H9 (cell line): ENCODE data around the gene ARHGAP1. TPM values are rescaled to one million over a fixed set of nuclear protein-coding genes. Genes with fewer than 3 reads are reported as not detected.

Experiments used
- DNase-seq: peaks from one replicate; pipeline ENCODE4 v3.0.0-alpha.2; 2017
- H2AFZ ChIP-seq: one replicate; pipeline ENCODE4 v1.6.1; 2013; ENCODE audit warnings: mild to moderate bottlenecking, low read length, control low read depth, moderate library complexity
- H2AK5ac ChIP-seq: 2 replicates; pipeline ENCODE4 v1.6.1; 2013; ENCODE audit warnings: low read length, control low read depth, mixed read lengths; ENCODE audit not compliant: insufficient read length
- H2BK120ac ChIP-seq: one replicate; pipeline ENCODE4 v1.6.1; 2013; ENCODE audit warnings: low read depth, mild to moderate bottlenecking, low read length, control low read depth, inconsistent platforms; ENCODE audit not compliant: poor library complexity, severe bottlenecking
- H2BK12ac ChIP-seq: 2 replicates; pipeline ENCODE4 v1.6.1; 2013; ENCODE audit warnings: low read length, control low read depth, mixed read lengths, low read depth; ENCODE audit not compliant: insufficient read length
- H2BK15ac ChIP-seq: 2 replicates; pipeline ENCODE4 v1.6.1; 2013; ENCODE audit warnings: low read depth, low read length, control low read depth
- H2BK20ac ChIP-seq: one replicate; pipeline ENCODE4 v1.6.1; 2013; ENCODE audit warnings: low read depth, mild to moderate bottlenecking, low read length, control low read depth, inconsistent platforms; ENCODE audit not compliant: poor library complexity, severe bottlenecking
- H2BK5ac ChIP-seq: 2 replicates; pipeline ENCODE4 v1.6.1; 2013; ENCODE audit warnings: low read length, control low read depth, mixed read lengths; ENCODE audit not compliant: insufficient read length
- H3K14ac ChIP-seq: 2 replicates; pipeline ENCODE4 v1.6.1; 2013; ENCODE audit warnings: low read length, control low read depth; ENCODE audit not compliant: insufficient read depth
- H3K18ac ChIP-seq: 2 replicates; pipeline ENCODE4 v1.6.1; 2013; ENCODE audit warnings: low read depth, mild to moderate bottlenecking, mixed read lengths, low read length, control low read depth; ENCODE audit not compliant: insufficient read length
- H3K23ac ChIP-seq: 2 replicates; pipeline ENCODE4 v1.6.1; 2013; ENCODE audit warnings: low read length, control low read depth, mixed read lengths, low read depth; ENCODE audit not compliant: insufficient read length
- H3K23me2 ChIP-seq: 2 replicates; pipeline ENCODE4 v1.6.1; 2013; ENCODE audit warnings: low read depth, mild to moderate bottlenecking, mixed read lengths, low read length, control low read depth; ENCODE audit not compliant: insufficient read length, poor library complexity, severe bottlenecking
- H3K27ac ChIP-seq: 2 replicates; pipeline ENCODE4 v1.5.1; 2013; ENCODE audit warnings: low read length, control low read depth, mixed read lengths, low read depth; ENCODE audit not compliant: insufficient read length
- H3K27me3 ChIP-seq: 2 replicates; pipeline ENCODE4 v1.6.1; 2013; ENCODE audit warnings: low read length, control low read depth, inconsistent platforms; ENCODE audit not compliant: insufficient read depth
- H3K4ac ChIP-seq: 2 replicates; pipeline ENCODE4 v1.6.1; 2013; ENCODE audit warnings: low read depth, mild to moderate bottlenecking, control low read depth, inconsistent platforms, low read length, moderate library complexity
- H3K4me1 ChIP-seq: 2 replicates; pipeline ENCODE4 v1.6.1; 2013; ENCODE audit warnings: low read length, control low read depth, inconsistent platforms; ENCODE audit not compliant: insufficient read depth
- H3K4me2 ChIP-seq: 2 replicates; pipeline ENCODE4 v1.6.1; 2013; ENCODE audit warnings: low read length, control low read depth, mixed read lengths; ENCODE audit not compliant: insufficient read length, insufficient read depth
- H3K56ac ChIP-seq: 2 replicates; pipeline ENCODE4 v1.6.1; 2013; ENCODE audit warnings: low read depth, mild to moderate bottlenecking, mixed read lengths, low read length, control low read depth; ENCODE audit not compliant: insufficient read length
- H3K79me1 ChIP-seq: 2 replicates; pipeline ENCODE4 v1.6.1; 2013; ENCODE audit warnings: low read depth, mild to moderate bottlenecking, moderate library complexity, low read length, control low read depth, inconsistent platforms; ENCODE audit not compliant: insufficient read depth, poor library complexity, severe bottlenecking
- H3K79me2 ChIP-seq: 2 replicates; pipeline ENCODE4 v1.6.1; 2013; ENCODE audit warnings: low read length, control low read depth, inconsistent platforms; ENCODE audit not compliant: insufficient read depth
- H3K9ac ChIP-seq: 2 replicates; pipeline ENCODE4 v1.6.1; 2013; ENCODE audit warnings: low read length, control low read depth, mixed read lengths; ENCODE audit not compliant: insufficient read length; ENCODE audit errors: extremely low read depth
- H3K9me3 ChIP-seq: one replicate; pipeline ENCODE4 v1.6.1; 2013; ENCODE audit warnings: low read depth, low read length, inconsistent platforms; ENCODE audit not compliant: control insufficient read depth
- H3T11ph ChIP-seq: one replicate; pipeline ENCODE4 v1.6.1; 2013; ENCODE audit warnings: mild to moderate bottlenecking, low read length, control low read depth, inconsistent platforms
- H4K20me1 ChIP-seq: one replicate; pipeline ENCODE4 v1.6.1; 2013; ENCODE audit not compliant: control insufficient read depth, insufficient read length, insufficient read depth
- H4K5ac ChIP-seq: 2 replicates; pipeline ENCODE4 v1.6.1; 2013; ENCODE audit warnings: low read depth, mild to moderate bottlenecking, mixed read lengths, low read length, control low read depth; ENCODE audit not compliant: insufficient read length
- H4K8ac ChIP-seq: replicated peaks from 2 replicates; pipeline ENCODE4 v1.6.1; 2013; ENCODE audit warnings: low read length, control low read depth, mixed read lengths, low read depth; ENCODE audit not compliant: insufficient read length
- H4K91ac ChIP-seq: 2 replicates; pipeline ENCODE4 v1.6.1; 2013; ENCODE audit warnings: low read depth, mild to moderate bottlenecking, moderate library complexity, mixed read lengths, low read length, control low read depth; ENCODE audit not compliant: insufficient read length
- H3K27ac Mint-ChIP-seq, 3 experiments: 2 replicates in 2 of 3; 3 replicates in 1 of 3; pipeline ENCODE4 v1.8.0; 2020 to 2021; ENCODE audit warnings: mixed read lengths in 3 of 3, mild to moderate bottlenecking in 1 of 3, moderate library complexity in 1 of 3
- H3K27me3 Mint-ChIP-seq: 2 replicates; pipeline ENCODE4 v1.8.0; 2021; ENCODE audit warnings: low read depth, mild to moderate bottlenecking, moderate library complexity, mixed read lengths
- H3K36me3 Mint-ChIP-seq, 3 experiments: 2 replicates in 2 of 3; 3 replicates in 1 of 3; pipeline ENCODE4 v1.8.0; 2020 to 2021; ENCODE audit warnings: low read depth in 3 of 3, mixed read lengths in 3 of 3; ENCODE audit not compliant: insufficient read depth in 1 of 3
- H3K4me1 Mint-ChIP-seq, 2 experiments: 2 replicates each; pipeline ENCODE4 v1.8.0; 2020; ENCODE audit warnings: mixed read lengths in 2 of 2
- H3K4me3 Mint-ChIP-seq, 2 experiments: 2 replicates in 1 of 2; 3 replicates in 1 of 2; pipeline ENCODE4 v1.8.0; 2020 to 2021; ENCODE audit warnings: mild to moderate bottlenecking in 2 of 2, mixed read lengths in 2 of 2, moderate library complexity in 1 of 2
- H3K9me3 Mint-ChIP-seq, 2 experiments: 2 replicates in 1 of 2; 3 replicates in 1 of 2; pipeline ENCODE4 v1.8.0; 2020; ENCODE audit warnings: mild to moderate bottlenecking in 2 of 2, mixed read lengths in 2 of 2, moderate library complexity in 1 of 2
- CTCF ChIP-seq: fragments of 200-600 bp; sonication (generic); conservative IDR thresholded peaks from 3 replicates; pipeline ENCODE4 v1.8.0; 2021; ENCODE audit warnings: antibody characterized with exemption, mild to moderate bottlenecking
- WGBS: extraction: QIAGEN DNeasy Blood & Tissue Kit; methylation state at CpG from one replicate; pipeline ENCODE4 v1.1.7; 2013; ENCODE audit warnings: missing lambda C conversion rate, low lambda C conversion rate, mixed read lengths; ENCODE audit not compliant: insufficient read length; ENCODE audit errors: extremely low coverage; 5-methylcytosine and 5-hydroxymethylcytosine counted together
- total RNA-seq: library from RNA; stranded (reverse); gene quantifications from 2 replicates; pipeline ENCODE4 v1.2.1, GENCODE V29; 2021

ARHGAP1 gene
- total RNA-seq, 1 experiment from 2014 or later = 45.3 TPM

GRCh38 chr11:46673713-46674462 is 26.5 kb downstream of the ARHGAP1 start:
- Mint-ChIP-seq H3K4me1 (peaks cover 14 to 16% of the 10 kb centered on the region in 2 experiments), H3K9me3 (no peaks in the 10 kb centered on the region), H3K4me3 (no peak overlapping the region), H3K36me3 (peaks cover 20 to 44% (median 41%) of the 10 kb centered on the region in 3 experiments; a peak in 6 of 7 replicates), H3K27me3 (no peaks in the 10 kb centered on the region; the same call in 1 of the 2 replicates), H3K27ac (peak overlapping the region; percentile 86 to 94 (median 94); a peak in 5 of 7 replicates)
- Histone ChIP-seq H2BK20ac (no peak overlapping the region), H3K23ac (no peak overlapping the region), H3K27ac (no peak overlapping the region), H3K9me3 (no peaks in the 10 kb centered on the region), H3K14ac (no peak overlapping the region), H3K23me2 (no peaks in the 10 kb centered on the region), H4K8ac (no peak overlapping the region), H3K79me2 (no peaks in the 10 kb centered on the region), H3K4me2 (no peak overlapping the region), H3K9ac (no peak overlapping the region), H3K4ac (no peak overlapping the region), H3K56ac (no peak overlapping the region), H3T11ph (no peak overlapping the region), H2AFZ (no peak overlapping the region), H2AK5ac (no peak overlapping the region), H3K4me1 (no peaks in the 10 kb centered on the region), H3K27me3 (no peaks in the 10 kb centered on the region), H4K91ac (no peak overlapping the region), H4K5ac (no peak overlapping the region), H2BK12ac (no peak overlapping the region), H3K18ac (no peak overlapping the region), H2BK120ac (no peak overlapping the region), H2BK15ac (no peak overlapping the region), H4K20me1 (no peaks in the 10 kb centered on the region), H3K79me1 (no peaks in the 10 kb centered on the region), H2BK5ac (no peak overlapping the region)
- no CpG with 5 or more reads among the region's 6 CpGs for WGBS
- TF ChIP-seq CTCF = no peak
- DNase-seq = no peak
